ENCODE data around the gene ADGRL3. TPM values are rescaled to one million over a fixed set of nuclear protein-coding genes. Genes with fewer than 3 reads are reported as not detected.
"Not testable (repeated sequence)": the region's sequence is repeated elsewhere in the genome, so short reads cannot be mapped to it uniquely, and the experiment has no call there.

Gene ADGRL3
- total RNA-seq, 2 donors from 2014 or later = 4.0 to 5.2 TPM

GRCh38 chr4:61202638-61203435 lies 2.7 kb downstream of the ADGRL3 start:
- no peak for DNase-seq
- ATAC-seq = no peak

DNA sequence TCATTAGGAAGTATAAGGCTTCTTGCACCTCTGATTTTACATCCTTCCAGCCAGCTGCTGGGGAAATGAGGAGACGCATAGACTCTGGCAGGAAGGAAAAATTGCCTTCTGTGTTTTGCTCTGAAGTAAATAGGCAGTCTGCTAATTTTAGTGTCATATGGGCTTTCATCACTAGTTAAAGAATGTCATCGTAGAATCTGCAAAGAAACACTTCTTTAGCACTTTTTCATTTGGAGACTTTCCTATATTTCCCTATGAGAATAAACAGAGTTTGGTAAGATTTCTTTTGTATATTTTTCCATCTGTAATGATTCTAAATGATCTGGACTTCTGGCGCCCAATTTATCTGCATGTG lies 3.3 kb downstream of the ADGRL3 start:
- no peak for ATAC-seq
- intact Hi-C loops (cut with DNase I, micrococcal nuclease) = no loop called here
- DNase-seq = no peak

More at GRCh38 chr4:61202638-61203435, 2.7 kb downstream of the ADGRL3 start:
- intact Hi-C loops (cut with DNase I, micrococcal nuclease) = no loop called here

- DNase-seq (no peak), ATAC-seq (no peak)
- intact Hi-C loops (cut with DNase I, micrococcal nuclease) = no loop called here
Measured at GRCh38 chr4:61204353-61205060, 4.4 kb downstream of the ADGRL3 start.

DNA sequence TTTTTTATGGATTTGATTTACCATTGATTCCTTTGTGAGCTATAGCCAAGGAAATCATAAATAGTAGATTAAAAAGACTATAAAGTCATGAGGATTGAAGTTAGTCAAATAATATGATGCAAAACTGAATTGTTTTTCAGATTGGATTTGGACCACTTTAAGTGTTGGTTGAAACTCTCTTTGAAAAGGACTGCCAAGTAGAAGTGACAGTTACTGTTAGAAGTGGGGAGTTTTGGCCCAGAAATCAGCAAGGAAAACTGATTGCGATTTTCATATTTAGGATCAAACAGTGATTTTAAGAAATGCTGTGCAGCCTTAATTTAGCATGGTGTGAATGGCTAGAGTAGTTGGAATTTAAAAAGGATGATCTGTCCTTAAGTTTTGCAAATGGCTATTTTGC lies 4.9 kb downstream of the ADGRL3 start:
- ATAC-seq = no peak
- intact Hi-C loops (cut with DNase I, micrococcal nuclease) = no loop called here

DNA sequence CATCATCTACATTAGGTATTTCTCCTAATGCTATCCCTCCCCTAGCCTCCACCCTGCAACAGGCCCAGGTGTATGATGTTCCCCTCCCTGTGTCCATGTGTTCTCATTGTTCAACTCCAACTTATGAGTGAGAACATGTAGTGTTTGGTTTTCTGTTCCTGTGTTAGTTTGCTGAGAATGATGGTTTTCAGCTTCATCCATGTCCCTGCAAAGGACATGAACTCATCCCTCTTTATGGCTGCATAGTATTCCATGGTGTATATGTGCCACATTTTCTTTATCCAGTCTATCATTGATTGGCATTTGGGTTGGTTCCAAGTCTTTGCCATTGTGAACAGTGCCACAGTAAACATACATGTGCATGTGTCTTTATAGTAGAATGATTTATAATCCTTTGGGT lies 7.0 kb downstream of the ADGRL3 start:
- intact Hi-C loops (cut with DNase I, micrococcal nuclease); ATAC-seq; DNase-seq: not testable (repeated sequence)

More for the DNA sequence above, 4.9 kb downstream of the ADGRL3 start:
- DNase-seq = no peak

- intact Hi-C loops (cut with DNase I, micrococcal nuclease) = no loop called here
- DNase-seq (no peak), ATAC-seq (no peak)
Measured at GRCh38 chr4:61210186-61210939, 10.2 kb downstream of the ADGRL3 start.

DNA sequence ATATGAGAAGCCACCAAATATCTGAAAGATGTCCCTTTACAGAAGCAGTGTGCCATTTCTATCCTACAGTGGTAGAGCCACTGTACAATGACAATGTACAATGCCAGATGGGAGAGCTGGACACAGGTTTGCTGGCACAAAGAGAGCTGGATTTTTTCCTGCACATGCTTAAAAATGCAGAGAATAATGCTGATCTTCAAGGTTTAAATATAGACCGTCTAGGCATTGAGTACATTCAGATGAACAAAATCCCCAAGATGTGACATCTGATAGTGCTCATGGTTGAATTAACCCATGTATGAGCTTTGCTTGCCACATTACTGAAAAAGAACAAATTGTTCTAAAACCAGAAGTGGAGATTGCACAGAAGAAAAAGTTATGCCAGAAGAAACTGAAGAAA lies 11.7 kb downstream of the ADGRL3 start:
- intact Hi-C loops (cut with DNase I, micrococcal nuclease) = no loop called here
- ATAC-seq (no peak), DNase-seq (no peak)

DNA sequence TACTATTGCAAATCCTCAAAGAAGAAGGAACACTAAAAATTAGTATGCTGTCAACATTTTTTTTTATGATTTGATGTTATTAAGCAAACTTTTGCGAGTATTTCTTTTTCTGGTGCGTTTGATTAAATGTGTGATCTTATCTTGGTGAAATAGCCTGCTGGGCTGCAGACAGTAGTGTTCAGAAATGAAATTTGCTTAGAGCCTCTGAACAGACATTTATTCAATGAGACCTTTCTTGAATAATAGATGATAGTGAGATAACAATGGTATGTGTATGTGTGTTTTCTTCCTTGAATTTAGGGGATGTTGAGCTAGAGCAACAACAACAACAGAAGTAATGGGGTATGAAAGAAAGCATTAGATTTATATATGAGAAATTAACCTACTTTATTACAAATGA lies 12.7 kb downstream of the ADGRL3 start:
- ATAC-seq = no peak
- intact Hi-C loops (cut with DNase I, micrococcal nuclease) = no loop called here
- DNase-seq = no peak

- ATAC-seq (no peak), DNase-seq (no peak)
- intact Hi-C loops (cut with DNase I, micrococcal nuclease) = no loop called here
Measured at GRCh38 chr4:61214680-61215079, 14.6 kb downstream of the ADGRL3 start.

DNA sequence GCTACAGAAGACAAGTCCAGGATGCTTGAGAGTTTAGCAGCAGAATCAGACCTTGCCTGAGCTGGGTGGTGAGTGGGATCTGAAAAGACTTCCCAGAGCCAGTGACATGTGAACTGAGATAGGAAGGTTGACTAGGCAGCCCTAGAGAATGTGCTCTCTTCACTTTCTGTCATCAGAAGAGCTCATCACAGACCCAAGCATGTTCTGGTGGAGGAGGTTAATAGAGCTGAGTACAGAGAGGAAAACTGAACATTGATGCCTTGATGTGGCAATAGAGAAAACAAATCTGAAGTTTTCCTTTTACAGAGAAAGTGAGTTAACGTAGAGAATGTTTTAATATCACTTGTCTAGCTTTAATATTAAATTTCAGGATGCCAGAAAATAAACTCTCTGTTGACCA lies 17.1 kb downstream of the ADGRL3 start:
- ATAC-seq (no peak), DNase-seq (no peak)
- intact Hi-C loops (cut with DNase I, micrococcal nuclease) = no loop called here

DNA sequence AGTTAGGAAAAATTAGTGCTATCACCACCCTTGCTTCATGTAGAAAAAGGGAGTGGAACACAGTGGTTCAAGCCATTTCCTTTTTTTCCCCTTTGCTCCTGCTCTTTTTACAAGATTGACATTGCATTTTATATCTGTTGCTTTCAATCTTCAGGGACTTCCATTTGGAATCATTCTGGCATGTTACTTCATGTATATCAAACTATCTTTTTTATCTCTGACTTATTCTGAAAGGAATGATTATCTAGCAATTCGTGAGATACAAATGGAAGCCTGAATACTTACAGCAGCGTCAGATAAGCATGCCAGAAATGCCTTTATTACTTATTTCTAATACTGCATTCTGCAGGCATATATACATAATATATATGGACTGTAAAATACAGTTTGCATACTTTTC lies 20.4 kb downstream of the ADGRL3 start:
- intact Hi-C loops (cut with DNase I, micrococcal nuclease) = no loop called here
- DNase-seq (no peak), ATAC-seq (no peak)

DNA sequence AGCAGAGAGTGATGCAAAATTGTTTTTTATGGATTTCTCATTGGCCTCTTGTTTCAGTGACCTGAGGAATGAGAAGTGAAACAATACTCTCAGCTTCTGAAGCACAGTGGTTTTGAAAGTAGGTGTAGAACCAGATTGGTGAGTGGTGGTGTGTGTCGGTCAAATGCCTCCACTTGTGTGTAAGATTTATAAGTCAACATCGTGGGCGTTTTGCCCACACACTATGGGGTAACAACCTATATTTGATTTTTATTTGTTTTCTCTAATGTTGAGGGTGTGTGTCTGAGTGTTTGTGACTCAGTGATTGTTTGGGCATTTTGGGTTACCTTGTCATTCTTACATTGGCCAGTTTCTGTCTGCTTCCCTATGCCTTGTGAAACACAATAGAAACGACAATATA lies 23.3 kb downstream of the ADGRL3 start:
- no peak for ATAC-seq
- DNase-seq = no peak
- intact Hi-C loops (cut with DNase I, micrococcal nuclease) = no loop called here

GRCh38 chr4:61224573-61224972 lies 24.4 kb downstream of the ADGRL3 start:
- intact Hi-C loops (cut with DNase I, micrococcal nuclease) = no loop called here
- ATAC-seq (no peak), DNase-seq (no peak)

DNA sequence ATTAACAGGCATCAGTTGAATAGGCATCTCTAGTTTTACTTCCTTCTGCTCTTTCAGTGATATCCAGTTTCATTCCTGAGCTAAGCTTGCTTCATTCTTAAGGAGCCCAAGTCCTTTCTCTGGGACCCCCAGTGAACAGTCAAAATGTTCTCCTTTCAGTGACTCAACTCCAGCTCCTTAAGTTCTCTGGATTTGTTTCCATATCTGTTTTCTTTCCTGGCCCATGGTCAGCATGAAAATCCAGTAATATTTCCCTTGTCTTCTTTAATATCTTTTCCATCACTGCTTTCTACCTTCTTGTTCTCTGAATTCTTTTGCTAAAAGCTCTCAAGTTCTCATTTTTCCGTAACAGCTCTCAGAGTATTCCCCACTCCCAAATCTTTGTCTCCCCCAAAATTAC lies 25.5 kb downstream of the ADGRL3 start:
- ATAC-seq (no peak), DNase-seq (no peak)
- intact Hi-C loops (cut with DNase I, micrococcal nuclease) = no loop called here

- intact Hi-C loops (cut with DNase I, micrococcal nuclease) = no loop called here
- DNase-seq (no peak), ATAC-seq (no peak)
Measured at GRCh38 chr4:61231421-61231820, 31.3 kb downstream of the ADGRL3 start.

DNA sequence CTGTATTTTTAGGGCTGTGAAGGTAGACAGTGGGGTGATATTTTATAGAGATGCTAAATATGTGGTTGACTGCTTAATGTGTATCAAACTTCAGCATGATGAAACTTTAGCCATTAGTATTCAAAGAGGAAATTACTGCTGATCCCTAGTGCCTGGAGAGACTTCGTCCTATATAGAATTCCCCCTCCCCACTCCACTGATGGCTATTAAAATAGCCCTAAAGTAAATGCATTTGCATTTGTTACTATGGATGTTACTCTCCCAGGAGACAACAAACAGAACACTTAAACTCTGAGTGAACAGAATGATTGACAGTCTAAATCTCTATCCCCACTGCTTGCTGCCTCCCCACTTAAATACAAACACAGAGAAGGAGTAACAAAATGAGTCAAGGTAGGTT lies 39.1 kb downstream of the ADGRL3 start:
- no peak for DNase-seq
- intact Hi-C loops (cut with DNase I, micrococcal nuclease) = no loop called here
- ATAC-seq = no peak

DNA sequence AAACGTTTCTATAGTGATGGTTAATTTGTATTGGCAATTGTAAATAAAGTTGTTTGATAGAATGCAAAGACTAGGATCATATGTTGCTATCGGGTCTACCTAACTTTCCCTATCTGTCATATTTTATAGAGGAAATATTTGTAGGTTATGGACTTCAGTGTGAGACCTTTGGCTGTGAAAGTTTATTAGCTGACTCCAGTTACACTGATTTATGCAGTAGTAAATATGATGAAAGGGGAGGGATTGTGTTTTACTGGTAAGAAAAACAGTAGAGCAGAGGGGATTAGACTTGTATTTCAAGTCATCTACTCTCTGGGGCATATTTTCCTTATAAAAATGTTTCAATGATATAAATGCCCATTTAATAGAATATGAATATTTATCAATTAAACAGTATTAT lies 43.8 kb downstream of the ADGRL3 start:
- intact Hi-C loops (cut with DNase I, micrococcal nuclease) = no loop called here
- no peak for ATAC-seq
- DNase-seq = no peak

GRCh38 chr4:61245069-61245714 lies 45.1 kb downstream of the ADGRL3 start:
- intact Hi-C loops (cut with DNase I, micrococcal nuclease) = no loop called here
- DNase-seq = no peak
- ATAC-seq = no peak

GRCh38 chr4:61246034-61246433 lies 45.9 kb downstream of the ADGRL3 start:
- DNase-seq (no peak), ATAC-seq (no peak)
- intact Hi-C loops (cut with DNase I, micrococcal nuclease) = no loop called here

All from left colon (tissue), 2 donors.